K562 (cell line): ENCODE results near the gene VPS13D. TPM values are rescaled to one million over a fixed set of nuclear protein-coding genes. Genes with fewer than 3 reads are reported as not detected.
A peak's percentile ranks its signal among the peaks of the same experiment; 100 is the strongest.

Experiments
- ATAC-seq: fragments of 200-7000 bp; cut with Tn5 transposase; 3 replicates; pipeline ENCODE4 v1.9.1; 2020; ENCODE audit warnings: moderate library complexity
- BruUV-seq: library from RNA; stranded (reverse); fragments of 400-500 nt; replicated peaks from 2 replicates; lab custom pipeline; 2021; lab: Mats Ljungman, UMichigan
- CTCF ChIA-PET: fragments of 300-600 bp; formaldehyde crosslinking; extraction: SDS; loops from one replicate; lab custom pipeline; 2021; ENCODE audit warnings: low intra/inter-chr PET ratio; lab: Yijun Ruan, JAX
- POLR2A ChIA-PET: fragments of 300-600, 350-650 bp; sonication (Branson Sonifier 250); formaldehyde crosslinking; extraction: SDS; loops from one replicate; lab custom pipeline; 2021; ENCODE audit warnings: antibody characterized with exemption, inconsistent platforms; lab: Yijun Ruan, JAX
- DNase-seq, 4 experiments: peaks; one replicate each; pipeline versions ENCODE4 v3.0.0 to v3.0.0-alpha.2; 2011 to 2018; ENCODE audit warnings: low spot score in 3 of 4, mixed read lengths in 3 of 4; ENCODE audit errors: extremely low read depth in 1 of 4
- FAIRE-seq: peaks from 2 replicates; lab custom pipeline; 2011; peaks lifted over from hg19 to GRCh38; lab: Jason Lieb, UNC
- H2AFZ ChIP-seq: 2 replicates; pipeline ENCODE4 v1.6.0; 2011; ENCODE audit warnings: low read depth, low read length, control low read depth, inconsistent platforms
- H3K27ac ChIP-seq: fragments of 200-600 bp; 3 replicates; pipeline ENCODE4 v1.8.0; 2011; ENCODE audit warnings: low read depth, mild to moderate bottlenecking, control low read depth, inconsistent platforms, low read length, moderate library complexity, mixed read lengths; ENCODE audit errors: extremely low read depth
- H3K27me3 ChIP-seq, 2 experiments: fragments of 300-600 bp in 1 of 2; 2 replicates in 1 of 2; 3 replicates in 1 of 2; pipeline versions ENCODE4 v1.6.0 to v1.8.0; 2011; ENCODE audit warnings: inconsistent platforms in 2 of 2, low read length in 2 of 2, mild to moderate bottlenecking in 1 of 2, mixed read lengths in 1 of 2, moderate library complexity in 1 of 2; ENCODE audit not compliant: control insufficient read depth in 2 of 2, insufficient read depth in 2 of 2
- H3K36me3 ChIP-seq: fragments of 300-600 bp; 3 replicates; pipeline ENCODE4 v1.8.0; 2011; ENCODE audit warnings: mild to moderate bottlenecking, low read length, inconsistent platforms; ENCODE audit not compliant: control insufficient read depth, insufficient read depth
- H3K4me1 ChIP-seq, 2 experiments: fragments of 200-600 bp in 1 of 2; replicated peaks in 1 of 2; 2 replicates in 1 of 2; 3 replicates in 1 of 2; pipeline versions ENCODE4 v1.5.1 to v1.8.0; 2011; ENCODE audit warnings: inconsistent platforms in 2 of 2, low read length in 2 of 2, mild to moderate bottlenecking in 1 of 2, mixed read lengths in 1 of 2, moderate library complexity in 1 of 2; ENCODE audit not compliant: control insufficient read depth in 2 of 2, insufficient read depth in 2 of 2
- H3K4me2 ChIP-seq: 2 replicates; pipeline ENCODE4 v1.6.1; 2011; ENCODE audit warnings: low read length, control low read depth, inconsistent platforms, mixed read lengths; ENCODE audit not compliant: insufficient read depth
- H3K4me3 ChIP-seq: fragments of 200-600 bp; sonication (generic), shearing (Covaris generic); 2 replicates; pipeline ENCODE4 v1.5.1; 2016; ENCODE audit warnings: control low read depth, inconsistent platforms
- H3K79me2 ChIP-seq: fragments of 200-600 bp; 3 replicates; pipeline ENCODE4 v1.8.0; 2011; ENCODE audit warnings: low read length, inconsistent platforms; ENCODE audit not compliant: control insufficient read depth, insufficient read depth
- H3K9ac ChIP-seq, 2 experiments: 2 replicates each; pipeline versions ENCODE4 v1.6.0 to v1.6.1; 2011; ENCODE audit warnings: low read depth in 2 of 2, low read length in 2 of 2, control low read depth in 1 of 2, inconsistent platforms in 1 of 2, mild to moderate bottlenecking in 1 of 2, mixed read lengths in 1 of 2; ENCODE audit not compliant: insufficient read depth in 1 of 2
- H3K9me1 ChIP-seq: one replicate; pipeline ENCODE4 v1.6.0; 2011; ENCODE audit warnings: inconsistent platforms, mild to moderate bottlenecking, low read length, moderate library complexity; ENCODE audit not compliant: control insufficient read depth, insufficient read depth
- H3K9me3 ChIP-seq: replicated peaks from 2 replicates; pipeline ENCODE4 v1.5.1; 2011; ENCODE audit warnings: low read depth, low read length, inconsistent platforms; ENCODE audit not compliant: control insufficient read depth, insufficient read depth
- H4K20me1 ChIP-seq: replicated peaks from 2 replicates; pipeline ENCODE4 v1.6.1; 2011; ENCODE audit warnings: low read length, inconsistent platforms, mixed read lengths; ENCODE audit not compliant: control insufficient read depth, insufficient read depth
- BCOR ChIP-seq: fragments of 450-650 bp; IDR thresholded peaks from 2 replicates; pipeline ENCODE4 v1.6.1; 2016
- ETS2 ChIP-seq: IDR thresholded peaks from 2 replicates; pipeline ENCODE4 v1.6.1; 2016; ENCODE audit warnings: borderline replicate concordance, missing genetic modification characterization, mild to moderate bottlenecking, moderate library complexity, missing compliant biosample characterization; ENCODE audit not compliant: poor library complexity, severe bottlenecking
- FOXA1 ChIP-seq: fragments of 450-650 bp; IDR thresholded peaks from 2 replicates; pipeline ENCODE4 v1.6.1; 2016; ENCODE audit warnings: mild to moderate bottlenecking, borderline replicate concordance
- FOXJ2 ChIP-seq: fragments of 200-800 bp; sonication (Bioruptor generic); IDR thresholded peaks from 2 replicates; pipeline ENCODE4 v1.6.1; 2016; ENCODE audit warnings: missing genetic modification characterization, missing compliant biosample characterization
- HDAC8 ChIP-seq: fragments of 450-650 bp; IDR thresholded peaks from 2 replicates; pipeline ENCODE4 v1.6.1; 2016; ENCODE audit warnings: mild to moderate bottlenecking, missing genetic modification characterization, moderate library complexity, missing compliant biosample characterization
- KLF1 ChIP-seq: fragments of 450-650 bp; IDR thresholded peaks from 2 replicates; pipeline ENCODE4 v1.6.1; 2016; ENCODE audit warnings: missing genetic modification characterization, missing compliant biosample characterization
- NFIX ChIP-seq: fragments of 250-450 bp; sonication (Bioruptor Pico); IDR thresholded peaks from 2 replicates; pipeline ENCODE4 v1.4.0; 2020; ENCODE audit warnings: low read depth, mild to moderate bottlenecking, moderate library complexity
- NONO ChIP-seq, 2 experiments: fragments of 200-400 bp in 1 of 2; fragments of 450-650 bp in 1 of 2; formaldehyde crosslinking in 1 of 2; IDR thresholded peaks; 2 replicates each; pipeline ENCODE4 v1.6.1; 2017; ENCODE audit warnings: low read depth in 2 of 2, mild to moderate bottlenecking in 2 of 2, moderate library complexity in 2 of 2, low read length in 1 of 2
- OTX1 ChIP-seq: fragments of 450-650 bp; formaldehyde crosslinking; IDR thresholded peaks from 2 replicates; pipeline ENCODE4 v1.4.0; 2022; ENCODE audit warnings: mild to moderate bottlenecking
- POLR2H ChIP-seq: IDR thresholded peaks from 2 replicates; pipeline ENCODE4 v1.6.1; 2016; ENCODE audit warnings: missing genetic modification characterization, low read depth, mild to moderate bottlenecking, control low read depth, missing compliant biosample characterization, moderate library complexity
- PTBP1 ChIP-seq: fragments of 200-400 bp; formaldehyde crosslinking; IDR thresholded peaks from 2 replicates; pipeline ENCODE4 v1.6.1; 2017; ENCODE audit warnings: low read depth, low read length
- RBM15 ChIP-seq: fragments of 200-400 bp; formaldehyde crosslinking; IDR thresholded peaks from 2 replicates; pipeline ENCODE4 v1.6.1; 2018; ENCODE audit warnings: mild to moderate bottlenecking, low read length, moderate library complexity; ENCODE audit not compliant: insufficient read depth
- SMARCA5 ChIP-seq: fragments of 450-650 bp; IDR thresholded peaks from 2 replicates; pipeline ENCODE4 v1.6.1; 2016
- STAT5A ChIP-seq: IDR thresholded peaks from 2 replicates; pipeline ENCODE4 v1.6.1; 2012; ENCODE audit warnings: low read length, inconsistent platforms, borderline replicate concordance
- ZFP36 ChIP-seq: fragments of 150-350 bp; IDR thresholded peaks from 2 replicates; pipeline ENCODE4 v1.6.1; 2018; ENCODE audit warnings: low read length, low read depth; ENCODE audit not compliant: partially characterized antibody
- ZNF436 ChIP-seq: fragments of 250-450, 450-650 bp; sonication (Bioruptor Pico); formaldehyde crosslinking; IDR thresholded peaks from 2 replicates; pipeline ENCODE4 v1.7.0; 2020; ENCODE audit warnings: mild to moderate bottlenecking
- ZNF444 ChIP-seq: fragments of 250-450 bp; sonication (Bioruptor Pico); IDR thresholded peaks from 2 replicates; pipeline ENCODE4 v1.4.0; 2020; ENCODE audit warnings: mild to moderate bottlenecking, moderate library complexity
- WGBS: fragments of 100-300 bp; shearing (Covaris generic); methylation state at CpG from one replicate; pipeline ENCODE4 v1.1.6; 2016; ENCODE audit warnings: low coverage, mixed read lengths; ENCODE audit not compliant: insufficient coverage; ENCODE audit errors: missing lambda C conversion rate; 5-methylcytosine and 5-hydroxymethylcytosine counted together
- in situ Hi-C: fragments of 300-500 bp; cut with MboI; formaldehyde crosslinking; loops from 4 replicates; pipeline ENCODE4 v1.15.0; 2018; ENCODE audit warnings: inconsistent platforms, mixed read lengths
- intact Hi-C: fragments of 100-400 bp; cut with micrococcal nuclease; formaldehyde crosslinking; loops from 2 replicates; pipeline ENCODE4 v1.14.2; 2022
- polyA plus RNA-seq, 8 experiments: library from polyadenylated mRNA; depleted of rRNA in 4 of 8; stranded (reverse) in 5 of 8; unstranded in 3 of 8; fragments of >200 nt; fragmentation: Nextera tagmentation in 2 of 8; fragmentation: Illumina TruSeq in 1 of 8; extraction: Ambion mirVana in 2 of 8; extraction: Trizol in 1 of 8; gene quantifications; 2 replicates each; pipeline versions ENCODE4 v1.2.1 to v1.2.3, GENCODE V29; 2011 to 2014; ENCODE audit warnings: inconsistent platforms in 1 of 8, missing spikeins in 1 of 8
- total RNA-seq, 7 experiments: library from RNA; depleted of rRNA in 6 of 7; stranded (reverse); fragments of >200 nt in 6 of 7; fragmentation: Illumina TruSeq in 2 of 7; extraction: Trizol in 2 of 7; gene quantifications; 2 replicates each; pipeline versions ENCODE4 v1.2.1 to v1.2.3, GENCODE V29; 2011 to 2021; ENCODE audit warnings: low replicate concordance in 1 of 7
- TF ChIP-seq, protein P1 (sequence below): IDR thresholded peaks from 3 replicates; pipeline ENCODE4 v1.6.1; 2011; ENCODE audit warnings: borderline replicate concordance, mild to moderate bottlenecking, moderate library complexity; ENCODE audit not compliant: insufficient read length; ENCODE audit errors: extremely low read depth
- TF ChIP-seq, protein P2 (sequence below): fragments of 450-650 bp; IDR thresholded peaks from 2 replicates; pipeline ENCODE4 v1.6.1; 2016; ENCODE audit warnings: missing biosample characterization, missing genetic modification characterization
- TF ChIP-seq, protein P3 (sequence below): sonication (generic); formaldehyde crosslinking; IDR thresholded peaks from 2 replicates; pipeline ENCODE4 v1.8.0; 2022; ENCODE audit warnings: mild to moderate bottlenecking, missing genetic modification reagents

Gene VPS13D
- total and polyA plus RNA-seq, 9 of the 15 experiments (the other 6 are each of a cell fraction or from before 2014, with no cell fraction given): 6.1 to 51.5 (median 38.5) TPM

DNA sequence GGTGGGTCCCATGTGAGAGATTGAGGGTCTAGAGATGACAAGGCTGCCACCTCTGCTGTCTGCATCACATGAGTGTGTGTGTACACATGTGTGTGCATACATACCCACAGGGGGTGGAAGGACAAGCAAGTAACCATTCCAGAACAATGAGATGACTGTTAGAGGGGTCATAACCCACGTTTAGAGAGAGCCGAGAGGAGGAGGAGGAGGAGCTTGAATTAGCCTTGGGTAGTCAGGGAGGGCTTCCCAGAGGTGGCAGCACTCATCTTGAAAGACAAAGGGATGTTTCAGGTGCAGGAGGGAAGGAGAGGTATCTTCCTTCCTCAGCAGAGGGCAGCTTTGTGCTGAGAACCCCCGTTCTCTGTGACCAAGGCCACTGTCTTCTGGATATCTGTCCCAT lies 41.7 kb upstream of the VPS13D start:
- Histone ChIP-seq H3K4me1 (peaks cover 8 to 32% of the 10 kb centered on the region in 2 experiments; a peak in 3 of 5 replicates), H2AFZ (no peak overlapping the region), H3K27ac (no peak overlapping the region), H3K9me3 (no peaks in the 10 kb centered on the region), H3K9ac (no peak overlapping the region; a peak in 1 of 4 replicates), H3K4me3 (no peak overlapping the region), H3K27me3 (no peaks in the 10 kb centered on the region), H3K4me2 (no peak overlapping the region), H3K9me1 (no peaks in the 10 kb centered on the region), H4K20me1 (peaks cover 51% of the 10 kb centered on the region; the same call in 1 of the 2 replicates), H3K36me3 (peaks cover 45% of the 10 kb centered on the region), H3K79me2 (peaks cover 30% of the 10 kb centered on the region)
- ChIA-PET POLR2A (interaction anchor here (0.6 to 1.2 kb wide), 5 partner anchors 13 to 93 kb away, joined by 3 to 4 read pairs (median 3); no protein-coding TSS in a partner anchor), CTCF (no interaction called here)
- DNase-seq (no peak), FAIRE-seq (no peak), ATAC-seq (no peak)
- in situ Hi-C loops (no loop called here), intact Hi-C loops (no loop called here)
- 28% methylated on average over 3 of the region's 3 CpGs for WGBS
- BruUV-seq: no TSS peak
- TF ChIP-seq BCOR: peak; percentile 60
- no peak for TF ChIP-seq POLR2H (tag)
- TF ChIP-seq ZFP36: peak; percentile 99
- TF ChIP-seq, protein P1, sequence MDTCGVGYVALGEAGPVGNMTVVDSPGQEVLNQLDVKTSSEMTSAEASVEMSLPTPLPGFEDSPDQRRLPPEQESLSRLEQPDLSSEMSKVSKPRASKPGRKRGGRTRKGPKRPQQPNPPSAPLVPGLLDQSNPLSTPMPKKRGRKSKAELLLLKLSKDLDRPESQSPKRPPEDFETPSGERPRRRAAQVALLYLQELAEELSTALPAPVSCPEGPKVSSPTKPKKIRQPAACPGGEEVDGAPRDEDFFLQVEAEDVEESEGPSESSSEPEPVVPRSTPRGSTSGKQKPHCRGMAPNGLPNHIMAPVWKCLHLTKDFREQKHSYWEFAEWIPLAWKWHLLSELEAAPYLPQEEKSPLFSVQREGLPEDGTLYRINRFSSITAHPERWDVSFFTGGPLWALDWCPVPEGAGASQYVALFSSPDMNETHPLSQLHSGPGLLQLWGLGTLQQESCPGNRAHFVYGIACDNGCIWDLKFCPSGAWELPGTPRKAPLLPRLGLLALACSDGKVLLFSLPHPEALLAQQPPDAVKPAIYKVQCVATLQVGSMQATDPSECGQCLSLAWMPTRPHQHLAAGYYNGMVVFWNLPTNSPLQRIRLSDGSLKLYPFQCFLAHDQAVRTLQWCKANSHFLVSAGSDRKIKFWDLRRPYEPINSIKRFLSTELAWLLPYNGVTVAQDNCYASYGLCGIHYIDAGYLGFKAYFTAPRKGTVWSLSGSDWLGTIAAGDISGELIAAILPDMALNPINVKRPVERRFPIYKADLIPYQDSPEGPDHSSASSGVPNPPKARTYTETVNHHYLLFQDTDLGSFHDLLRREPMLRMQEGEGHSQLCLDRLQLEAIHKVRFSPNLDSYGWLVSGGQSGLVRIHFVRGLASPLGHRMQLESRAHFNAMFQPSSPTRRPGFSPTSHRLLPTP: no peak
- TF ChIP-seq NFIX (CRISPR knock-in tag): no peak
- no peak for TF ChIP-seq ZNF444 (CRISPR knock-in tag)
- TF ChIP-seq, protein P2, sequence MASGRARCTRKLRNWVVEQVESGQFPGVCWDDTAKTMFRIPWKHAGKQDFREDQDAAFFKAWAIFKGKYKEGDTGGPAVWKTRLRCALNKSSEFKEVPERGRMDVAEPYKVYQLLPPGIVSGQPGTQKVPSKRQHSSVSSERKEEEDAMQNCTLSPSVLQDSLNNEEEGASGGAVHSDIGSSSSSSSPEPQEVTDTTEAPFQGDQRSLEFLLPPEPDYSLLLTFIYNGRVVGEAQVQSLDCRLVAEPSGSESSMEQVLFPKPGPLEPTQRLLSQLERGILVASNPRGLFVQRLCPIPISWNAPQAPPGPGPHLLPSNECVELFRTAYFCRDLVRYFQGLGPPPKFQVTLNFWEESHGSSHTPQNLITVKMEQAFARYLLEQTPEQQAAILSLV (tag): no peak
- no peak for TF ChIP-seq FOXA1
- TF ChIP-seq SMARCA5: 0 out of 2 replicates have a peak, but pooled peaks have one; percentile 58
- TF ChIP-seq FOXJ2: no peak
- no peak for TF ChIP-seq RBM15
- no peak for TF ChIP-seq HDAC8
- no peak for TF ChIP-seq STAT5A
- no peak for TF ChIP-seq NONO (IDR thresholded peaks at IDR 0.05; ENCODE audit: low read depth in 2 of 2, low read length in 1 of 2)
- no peak for TF ChIP-seq KLF1 (tag)
- 0 out of 2 replicates have a peak, but pooled peaks have one; percentile 63 for TF ChIP-seq ZNF436 (CRISPR knock-in tag)
- no peak for TF ChIP-seq ETS2 (tag)
- TF ChIP-seq OTX1: no peak
- TF ChIP-seq, protein P3, sequence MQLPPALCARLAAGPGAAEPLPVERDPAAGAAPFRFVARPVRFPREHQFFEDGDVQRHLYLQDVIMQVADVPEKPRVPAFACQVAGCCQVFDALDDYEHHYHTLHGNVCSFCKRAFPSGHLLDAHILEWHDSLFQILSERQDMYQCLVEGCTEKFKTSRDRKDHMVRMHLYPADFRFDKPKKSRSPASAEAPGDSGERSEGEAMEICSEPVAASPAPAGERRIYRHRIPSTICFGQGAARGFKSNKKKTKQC (CRISPR knock-in tag): no peak
- 0 out of 2 replicates have a peak, but pooled peaks have one; percentile 70 for TF ChIP-seq PTBP1
